ENCODE data around the gene FAM120C. TPM values are rescaled to one million over a fixed set of nuclear protein-coding genes. Genes with fewer than 3 reads are reported as not detected.

The FAM120C gene
- total RNA-seq, 2 donors from 2014 or later, result 4.3 to 4.6 TPM

- no peak for DNase-seq (ENCODE audit: low spot score)
- H3K27ac ChIP-seq, result no peak overlapping the region
- H3K4me1 ChIP-seq, result no peaks in the 10 kb centered on the region
- H3K27me3 ChIP-seq, result no peaks in the 10 kb centered on the region
- H3K9me3 ChIP-seq, result no peaks in the 10 kb centered on the region
- H3K4me3 ChIP-seq, result no peak overlapping the region
- TF ChIP-seq, protein P1, sequence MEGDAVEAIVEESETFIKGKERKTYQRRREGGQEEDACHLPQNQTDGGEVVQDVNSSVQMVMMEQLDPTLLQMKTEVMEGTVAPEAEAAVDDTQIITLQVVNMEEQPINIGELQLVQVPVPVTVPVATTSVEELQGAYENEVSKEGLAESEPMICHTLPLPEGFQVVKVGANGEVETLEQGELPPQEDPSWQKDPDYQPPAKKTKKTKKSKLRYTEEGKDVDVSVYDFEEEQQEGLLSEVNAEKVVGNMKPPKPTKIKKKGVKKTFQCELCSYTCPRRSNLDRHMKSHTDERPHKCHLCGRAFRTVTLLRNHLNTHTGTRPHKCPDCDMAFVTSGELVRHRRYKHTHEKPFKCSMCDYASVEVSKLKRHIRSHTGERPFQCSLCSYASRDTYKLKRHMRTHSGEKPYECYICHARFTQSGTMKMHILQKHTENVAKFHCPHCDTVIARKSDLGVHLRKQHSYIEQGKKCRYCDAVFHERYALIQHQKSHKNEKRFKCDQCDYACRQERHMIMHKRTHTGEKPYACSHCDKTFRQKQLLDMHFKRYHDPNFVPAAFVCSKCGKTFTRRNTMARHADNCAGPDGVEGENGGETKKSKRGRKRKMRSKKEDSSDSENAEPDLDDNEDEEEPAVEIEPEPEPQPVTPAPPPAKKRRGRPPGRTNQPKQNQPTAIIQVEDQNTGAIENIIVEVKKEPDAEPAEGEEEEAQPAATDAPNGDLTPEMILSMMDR (IDR thresholded peaks at IDR 0.05), result no peak
- no peaks in the 10 kb centered on the region for H3K36me3 ChIP-seq
Measured at GRCh38 chrX:54198262-54198661, 15.2 kb upstream of the FAM120C start.

- H3K9me3 ChIP-seq, result no peaks in the 10 kb centered on the region
- no peaks in the 10 kb centered on the region for H3K36me3 ChIP-seq
- DNase-seq (ENCODE audit: low spot score), result no peak
- no peak overlapping the region for H3K4me3 ChIP-seq
- no peaks in the 10 kb centered on the region for H3K27me3 ChIP-seq
- TF ChIP-seq, protein P1 (IDR thresholded peaks at IDR 0.05), result no peak
- no peak overlapping the region for H3K27ac ChIP-seq
- no peaks in the 10 kb centered on the region for H3K4me1 ChIP-seq
Measured at GRCh38 chrX:54194982-54195588, 12.0 kb upstream of the FAM120C start.

DNA sequence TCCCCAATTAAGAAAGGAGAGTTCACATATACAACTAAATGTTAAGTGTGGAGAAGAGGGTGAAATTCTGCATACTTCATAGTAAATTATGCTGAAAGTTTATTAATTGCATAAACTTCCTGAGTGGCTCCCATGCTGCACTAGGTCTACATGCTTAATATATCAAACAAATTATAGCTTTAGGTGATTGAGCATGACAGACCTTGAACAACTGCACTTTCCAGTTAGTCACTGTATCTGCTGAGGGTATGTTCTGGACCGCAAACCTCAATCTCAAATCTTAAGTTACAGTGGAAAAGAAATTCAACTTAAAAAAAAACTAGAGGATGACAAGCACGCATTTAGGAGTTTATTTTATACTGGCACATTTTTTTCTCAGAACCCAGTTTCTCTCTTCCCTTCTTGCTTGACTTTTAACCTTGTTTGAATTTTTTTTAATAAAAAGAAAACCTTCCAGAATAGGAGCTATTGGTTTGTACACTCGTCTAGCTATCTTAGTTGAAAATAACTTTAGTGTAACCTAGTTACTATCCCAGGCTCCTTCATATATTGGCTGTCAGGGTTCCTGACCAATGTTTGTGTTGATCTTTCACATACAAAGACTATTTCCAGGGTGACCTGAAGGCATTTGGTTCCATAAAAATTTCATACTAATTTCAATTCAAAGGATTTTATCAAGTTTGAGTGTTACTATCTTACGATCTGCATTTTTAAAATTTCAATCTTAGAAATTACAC is 10.2 kb upstream of the FAM120C start:
- TF ChIP-seq, protein P1 (IDR thresholded peaks at IDR 0.05), result no peak
- no peaks in the 10 kb centered on the region for H3K27me3 ChIP-seq
- no peak for DNase-seq (ENCODE audit: low spot score)

DNA sequence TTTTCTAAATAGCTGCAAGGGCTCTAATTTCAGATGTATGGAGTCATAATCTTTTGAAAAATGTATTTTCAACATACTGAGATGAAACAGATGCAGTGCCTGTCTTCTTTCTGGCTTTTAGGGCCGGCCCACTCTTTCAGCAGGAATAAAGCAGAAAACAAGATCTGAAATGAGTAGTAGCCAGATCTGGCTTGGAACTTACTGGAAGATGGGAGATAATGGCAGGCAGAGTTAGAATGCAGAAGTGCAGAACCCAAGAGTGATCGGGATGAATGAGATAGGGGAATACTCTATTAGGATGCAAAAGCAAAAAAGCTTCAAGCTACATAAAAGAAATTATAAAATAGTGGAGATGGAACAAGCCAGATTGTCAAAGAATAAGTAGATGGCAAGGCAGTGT is 1.4 kb upstream of the FAM120C start:
- Histone ChIP-seq H3K27me3 (no peaks in the 10 kb centered on the region), H3K36me3 (no peaks in the 10 kb centered on the region), H3K9me3 (no peaks in the 10 kb centered on the region), H3K4me3 (no peak overlapping the region), H3K4me1 (peaks cover 0 to 18% of the 10 kb centered on the region in 2 donors), H3K27ac (no peak overlapping the region)
- TF ChIP-seq, protein P1 (IDR thresholded peaks at IDR 0.05), result no peak
- DNase-seq (ENCODE audit: low spot score), result no peak

More for the DNA sequence above, 10.2 kb upstream of the FAM120C start:
- no peaks in the 10 kb centered on the region for H3K36me3 ChIP-seq
- no peak overlapping the region for H3K27ac ChIP-seq
- H3K4me1 ChIP-seq, result no peaks in the 10 kb centered on the region
- H3K9me3 ChIP-seq, result no peaks in the 10 kb centered on the region
- H3K4me3 ChIP-seq, result no peak overlapping the region

DNA sequence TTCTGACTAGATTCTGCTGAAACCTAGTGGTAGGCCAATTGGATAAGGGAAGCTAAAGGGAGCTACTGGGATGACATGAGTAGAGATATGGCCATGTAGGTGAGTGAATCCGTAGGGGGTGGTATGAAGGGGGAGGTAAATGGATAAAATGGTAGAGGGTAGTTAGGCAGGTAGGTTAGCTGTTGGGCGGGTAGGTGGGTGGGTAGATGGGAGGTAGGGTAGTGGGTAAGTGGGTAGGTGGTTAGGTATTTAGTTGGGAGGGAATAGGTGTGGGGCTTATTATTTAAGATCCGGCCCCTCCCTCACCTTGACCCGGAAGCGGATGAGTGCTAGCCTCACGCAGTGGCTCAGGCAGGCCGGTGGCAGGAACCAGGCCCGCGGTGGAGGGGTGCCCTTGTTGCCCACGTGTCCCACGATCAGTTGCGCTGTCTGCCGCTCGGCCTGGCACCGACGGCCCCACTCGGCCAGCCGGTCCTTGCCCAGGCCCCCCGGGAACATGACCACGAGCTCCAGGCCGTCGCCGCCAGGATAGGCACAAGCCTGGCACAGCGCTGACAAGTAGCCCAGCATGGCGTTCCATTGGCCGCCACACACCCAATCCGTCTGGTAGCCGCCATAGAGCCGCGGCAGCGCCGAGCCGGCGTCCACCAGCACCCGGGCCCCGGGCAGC is 725 bp downstream of the FAM120C start:
- Histone ChIP-seq H3K36me3 (no peaks in the 10 kb centered on the region), H3K4me1 (peaks cover 0 to 18% of the 10 kb centered on the region in 2 donors), H3K27ac (peak overlapping the region; percentile 83 to 93), H3K27me3 (no peaks in the 10 kb centered on the region), H3K4me3 (peak overlapping the region; percentile 64 to 75), H3K9me3 (no peaks in the 10 kb centered on the region)
- TF ChIP-seq, protein P1 (IDR thresholded peaks at IDR 0.05), result no peak
- DNase-seq (ENCODE audit: low spot score), result peak; percentile 59
